GM10847 (cell line): ENCODE results near the gene SANBR.

Experiments used
- POLR2A ChIP-seq: IDR thresholded peaks from 2 replicates; pipeline ENCODE4 v1.6.1; 2011; ENCODE audit not compliant: insufficient read length; ENCODE audit errors: extremely low read depth

SANBR gene

GRCh38 chr2:61057562-61057961, 8.1 kb upstream of the SANBR start:
- TF ChIP-seq POLR2A: no peak

GRCh38 chr2:61059382-61059781, 6.3 kb upstream of the SANBR start:
- no peak for TF ChIP-seq POLR2A

- no peak for TF ChIP-seq POLR2A
These were observed 8.4 kb downstream of the SANBR start for GRCh38 chr2:61074100-61074499.

GRCh38 chr2:61085883-61086282, 20.2 kb downstream of the SANBR start:
- TF ChIP-seq POLR2A: no peak

- no peak for TF ChIP-seq POLR2A
These were observed 24.1 kb downstream of the SANBR start for GRCh38 chr2:61089797-61090196.

GRCh38 chr2:61090386-61090921, 24.8 kb downstream of the SANBR start:
- no peak for TF ChIP-seq POLR2A

- TF ChIP-seq POLR2A: no peak
These were observed 25.8 kb downstream of the SANBR start for GRCh38 chr2:61091485-61091884.

GRCh38 chr2:61096438-61096837, 30.8 kb downstream of the SANBR start:
- no peak for TF ChIP-seq POLR2A

- TF ChIP-seq POLR2A: no peak
These were observed 35.1 kb downstream of the SANBR start for GRCh38 chr2:61100801-61101200.

- TF ChIP-seq POLR2A: no peak
These were observed 43.6 kb downstream of the SANBR start for GRCh38 chr2:61109291-61109690.

- no peak for TF ChIP-seq POLR2A
These were observed 46.0 kb downstream of the SANBR start for GRCh38 chr2:61111708-61112107.

GRCh38 chr2:61114147-61114546, 48.5 kb downstream of the SANBR start:
- TF ChIP-seq POLR2A: no peak
